GM06990 (cell line): Measurements from ENCODE around the gene AXDND1.

Source experiments
- DNase-seq: peaks from one replicate; pipeline ENCODE4 v3.0.0-alpha.2; 2011; ENCODE audit not compliant: insufficient read length; ENCODE audit errors: extremely low read depth
- H3K27me3 ChIP-seq: replicated peaks from 2 replicates; pipeline ENCODE4 v1.6.0; 2011; ENCODE audit warnings: low read length; ENCODE audit not compliant: control insufficient read depth, insufficient read depth
- H3K36me3 ChIP-seq: 2 replicates; pipeline ENCODE4 v1.5.1; 2011; ENCODE audit warnings: low read length; ENCODE audit not compliant: control insufficient read depth, insufficient read depth
- H3K4me3 ChIP-seq: replicated peaks from 2 replicates; pipeline ENCODE4 v1.5.1; 2011; ENCODE audit warnings: low read depth, mild to moderate bottlenecking, control low read depth, low read length
- CTCF ChIP-seq: IDR thresholded peaks from 2 replicates; pipeline ENCODE4 v1.5.1; 2011; ENCODE audit warnings: low read length, control low read depth, mild to moderate bottlenecking, inconsistent platforms; ENCODE audit not compliant: insufficient read depth, poor library complexity, severe bottlenecking

The AXDND1 gene

GRCh38 chr1:179476484-179476883, 110.7 kb downstream of the AXDND1 start:
- Histone ChIP-seq H3K4me3 (no peak overlapping the region), H3K36me3 (no peaks in the 10 kb centered on the region), H3K27me3 (no peaks in the 10 kb centered on the region)
- no peak for TF ChIP-seq CTCF
- no peak for DNase-seq

GRCh38 chr1:179478370-179478769, 112.6 kb downstream of the AXDND1 start:
- Histone ChIP-seq H3K27me3 (no peaks in the 10 kb centered on the region), H3K4me3 (no peak overlapping the region), H3K36me3 (no peaks in the 10 kb centered on the region)
- no peak for DNase-seq
- no peak for TF ChIP-seq CTCF

GRCh38 chr1:179490611-179491010, 124.8 kb downstream of the AXDND1 start:
- no peaks in the 10 kb centered on the region for H3K36me3 ChIP-seq
- DNase-seq, result no peak
- no peaks in the 10 kb centered on the region for H3K27me3 ChIP-seq
- no peak overlapping the region for H3K4me3 ChIP-seq
- TF ChIP-seq CTCF, result no peak

- Histone ChIP-seq H3K4me3 (no peak overlapping the region), H3K27me3 (no peaks in the 10 kb centered on the region), H3K36me3 (no peaks in the 10 kb centered on the region)
- no peak for TF ChIP-seq CTCF
- DNase-seq, result no peak
These were observed 127.6 kb downstream of the AXDND1 start for GRCh38 chr1:179493323-179493722.

GRCh38 chr1:179506199-179506598, 140.4 kb downstream of the AXDND1 start:
- TF ChIP-seq CTCF, result no peak
- H3K27me3 ChIP-seq, result no peaks in the 10 kb centered on the region
- no peaks in the 10 kb centered on the region for H3K36me3 ChIP-seq
- no peak for DNase-seq
- no peak overlapping the region for H3K4me3 ChIP-seq

GRCh38 chr1:179509384-179509783, 143.6 kb downstream of the AXDND1 start:
- H3K27me3 ChIP-seq, result no peaks in the 10 kb centered on the region
- TF ChIP-seq CTCF, result no peak
- DNase-seq, result no peak
- H3K4me3 ChIP-seq, result no peak overlapping the region
- no peaks in the 10 kb centered on the region for H3K36me3 ChIP-seq
